ENCODE data around the gene ANGPTL8.

ANGPTL8 gene

GRCh38 chr19:11224429-11224828 lies 15.0 kb upstream of the ANGPTL8 start:
- no peak overlapping the region for H3K4me3 ChIP-seq (ENCODE audit: low read length)
- no peak overlapping the region for H3K4me2 ChIP-seq (ENCODE audit: low read length)
- H3K79me2 ChIP-seq (ENCODE audit: control insufficient read depth, low read length) = no peaks in the 10 kb centered on the region
- H3K9me2 ChIP-seq (replicated peaks; ENCODE audit: control insufficient read depth, low read length) = no peaks in the 10 kb centered on the region
- no peaks in the 10 kb centered on the region for H3F3A ChIP-seq (ENCODE audit: control insufficient read depth, insufficient read depth)
- TF ChIP-seq EZH2phosphoT487 (IDR thresholded peaks at IDR 0.05; ENCODE audit: borderline replicate concordance, low read length) (no peak), CTCF (IDR thresholded peaks at IDR 0.05; ENCODE audit: low read depth, low read length, poor library complexity, severe bottlenecking) (no peak)
- H4K20me1 ChIP-seq (ENCODE audit: control insufficient read depth, insufficient read depth, low read depth, low read length) = no peaks in the 10 kb centered on the region
- no peak overlapping the region for H3K27ac ChIP-seq (ENCODE audit: low read depth, low read length)
- H3K27me3 ChIP-seq (ENCODE audit: control insufficient read depth, low read length) = no peaks in the 10 kb centered on the region
- peaks cover 4% of the 10 kb centered on the region; the same call in 1 of the 2 replicates for H3K4me1 ChIP-seq (ENCODE audit: control insufficient read depth, low read length)
- H3K9me3 ChIP-seq (ENCODE audit: control insufficient read depth, insufficient read depth, low read length) = no peaks in the 10 kb centered on the region
- H3K36me3 ChIP-seq (ENCODE audit: control insufficient read depth, low read length) = peaks cover 8% of the 10 kb centered on the region

- TF ChIP-seq EZH2phosphoT487 (IDR thresholded peaks at IDR 0.05; ENCODE audit: borderline replicate concordance, low read length) (no peak), CTCF (IDR thresholded peaks at IDR 0.05; ENCODE audit: low read depth, low read length, poor library complexity, severe bottlenecking) (no peak)
- no peak overlapping the region for H3K4me2 ChIP-seq (ENCODE audit: low read length)
- no peaks in the 10 kb centered on the region for H3F3A ChIP-seq (ENCODE audit: control insufficient read depth, insufficient read depth)
- no peaks in the 10 kb centered on the region for H3K9me3 ChIP-seq (ENCODE audit: control insufficient read depth, insufficient read depth, low read length)
- H3K9me2 ChIP-seq (replicated peaks; ENCODE audit: control insufficient read depth, low read length) = no peaks in the 10 kb centered on the region
- no peak overlapping the region for H3K27ac ChIP-seq (ENCODE audit: low read depth, low read length)
- no peaks in the 10 kb centered on the region for H4K20me1 ChIP-seq (ENCODE audit: control insufficient read depth, insufficient read depth, low read depth, low read length)
- peaks cover 8% of the 10 kb centered on the region for H3K36me3 ChIP-seq (ENCODE audit: control insufficient read depth, low read length)
- no peak overlapping the region for H3K4me3 ChIP-seq (ENCODE audit: low read length)
- H3K79me2 ChIP-seq (ENCODE audit: control insufficient read depth, low read length) = no peaks in the 10 kb centered on the region
- peaks cover 4% of the 10 kb centered on the region; the same call in 1 of the 2 replicates for H3K4me1 ChIP-seq (ENCODE audit: control insufficient read depth, low read length)
- no peaks in the 10 kb centered on the region for H3K27me3 ChIP-seq (ENCODE audit: control insufficient read depth, low read length)
These were observed 14.2 kb upstream of the ANGPTL8 start for GRCh38 chr19:11225172-11225571.

GRCh38 chr19:11225815-11226214 lies 13.6 kb upstream of the ANGPTL8 start:
- no peaks in the 10 kb centered on the region for H3K27me3 ChIP-seq (ENCODE audit: control insufficient read depth, low read length)
- H3F3A ChIP-seq (ENCODE audit: control insufficient read depth, insufficient read depth) = no peaks in the 10 kb centered on the region
- no peak overlapping the region for H3K4me3 ChIP-seq (ENCODE audit: low read length)
- peaks cover 8% of the 10 kb centered on the region for H3K36me3 ChIP-seq (ENCODE audit: control insufficient read depth, low read length)
- H3K4me1 ChIP-seq (ENCODE audit: control insufficient read depth, low read length) = peaks cover 4% of the 10 kb centered on the region; the same call in 1 of the 2 replicates
- no peaks in the 10 kb centered on the region for H4K20me1 ChIP-seq (ENCODE audit: control insufficient read depth, insufficient read depth, low read depth, low read length)
- no peak overlapping the region for H3K4me2 ChIP-seq (ENCODE audit: low read length)
- H3K9me3 ChIP-seq (ENCODE audit: control insufficient read depth, insufficient read depth, low read length) = no peaks in the 10 kb centered on the region
- TF ChIP-seq EZH2phosphoT487 (IDR thresholded peaks at IDR 0.05; ENCODE audit: borderline replicate concordance, low read length) (no peak), CTCF (IDR thresholded peaks at IDR 0.05; ENCODE audit: low read depth, low read length, poor library complexity, severe bottlenecking) (no peak)
- no peak overlapping the region for H3K27ac ChIP-seq (ENCODE audit: low read depth, low read length)
- H3K79me2 ChIP-seq (ENCODE audit: control insufficient read depth, low read length) = no peaks in the 10 kb centered on the region
- no peaks in the 10 kb centered on the region for H3K9me2 ChIP-seq (replicated peaks; ENCODE audit: control insufficient read depth, low read length)
